Measurements from ENCODE around the gene PCP2.

The PCP2 gene

GRCh38 chr19:7611541-7612279, 21.8 kb downstream of the PCP2 start:
- WGBS: 87% methylated on average over 39 of the region's 41 CpGs
- Histone ChIP-seq H3K4me1 (ENCODE audit: control insufficient read depth, insufficient read depth, low read depth, low read length) (no peaks in the 10 kb centered on the region), H3K23ac (ENCODE audit: low read length in 2 of 2) (no peak overlapping the region), H2AK5ac (ENCODE audit: low read length, severe bottlenecking) (no peak overlapping the region), H3K14ac (ENCODE audit: low read length in 2 of 2) (no peak overlapping the region), H4K8ac (ENCODE audit: low read length) (no peak overlapping the region), H2BK120ac (ENCODE audit: low read depth, low read length) (no peak overlapping the region), H3K4me3 (ENCODE audit: insufficient read depth in 1 of 2, low read depth in 1 of 2, low read length in 2 of 2) (no peak overlapping the region), H3K36me3 (ENCODE audit: control insufficient read depth in 1 of 2, insufficient read depth in 2 of 2, low read depth in 1 of 2, low read length in 2 of 2) (peaks cover 0 to 7% of the 10 kb centered on the region in 2 experiments), H2BK12ac (ENCODE audit: low read length in 2 of 2) (no peak overlapping the region), H3K9ac (ENCODE audit: low read length) (no peak overlapping the region), H3K4me2 (ENCODE audit: low read length, poor library complexity, severe bottlenecking) (no peak overlapping the region), H2AFZ (ENCODE audit: low read depth, low read length) (no peak overlapping the region), H3K9me3 (ENCODE audit: control insufficient read depth, low read length) (no peaks in the 10 kb centered on the region), H3K4ac (ENCODE audit: low read depth in 1 of 2, low read length in 2 of 2) (no peak overlapping the region), H3K27ac (ENCODE audit: low read length, poor library complexity, severe bottlenecking) (no peak overlapping the region), H2BK15ac (ENCODE audit: low read depth, poor library complexity, severe bottlenecking) (no peak overlapping the region), H3K79me1 (replicated peaks; ENCODE audit: low read length, poor library complexity, severe bottlenecking) (no peaks in the 10 kb centered on the region), H2BK5ac (ENCODE audit: low read depth, low read length, poor library complexity, severe bottlenecking) (no peak overlapping the region), H3K27me3 (ENCODE audit: control insufficient read depth in 1 of 2, insufficient read depth in 1 of 2, low read length in 2 of 2) (no peaks in the 10 kb centered on the region), H4K91ac (ENCODE audit: low read length) (no peak overlapping the region), H3K18ac (ENCODE audit: low read depth in 1 of 2, low read length in 2 of 2) (no peak overlapping the region)
- DNase-seq: no peak

GRCh38 chr19:7610491-7611240, 22.9 kb downstream of the PCP2 start:
- Histone ChIP-seq H3K4me2 (ENCODE audit: low read length, poor library complexity, severe bottlenecking) (no peak overlapping the region), H3K36me3 (ENCODE audit: control insufficient read depth in 1 of 2, insufficient read depth in 2 of 2, low read depth in 1 of 2, low read length in 2 of 2) (peaks cover 0 to 3% of the 10 kb centered on the region in 2 experiments), H2BK15ac (ENCODE audit: low read depth, poor library complexity, severe bottlenecking) (no peak overlapping the region), H3K14ac (ENCODE audit: low read length in 2 of 2) (no peak overlapping the region), H2BK120ac (ENCODE audit: low read depth, low read length) (no peak overlapping the region), H3K18ac (ENCODE audit: low read depth in 1 of 2, low read length in 2 of 2) (peak overlapping the region in 1 of 2 experiments; percentile 26), H3K27ac (ENCODE audit: low read length, poor library complexity, severe bottlenecking) (no peak overlapping the region), H3K27me3 (ENCODE audit: control insufficient read depth in 1 of 2, insufficient read depth in 1 of 2, low read length in 2 of 2) (no peaks in the 10 kb centered on the region), H3K9me3 (ENCODE audit: control insufficient read depth, low read length) (no peaks in the 10 kb centered on the region), H3K79me1 (replicated peaks; ENCODE audit: low read length, poor library complexity, severe bottlenecking) (no peaks in the 10 kb centered on the region), H2AK5ac (ENCODE audit: low read length, severe bottlenecking) (no peak overlapping the region), H2BK12ac (ENCODE audit: low read length in 2 of 2) (no peak overlapping the region), H3K4me1 (ENCODE audit: control insufficient read depth, insufficient read depth, low read depth, low read length) (no peaks in the 10 kb centered on the region), H3K9ac (ENCODE audit: low read length) (no peak overlapping the region), H4K91ac (ENCODE audit: low read length) (no peak overlapping the region), H3K4me3 (ENCODE audit: insufficient read depth in 1 of 2, low read depth in 1 of 2, low read length in 2 of 2) (no peak overlapping the region), H2BK5ac (ENCODE audit: low read depth, low read length, poor library complexity, severe bottlenecking) (no peak overlapping the region), H3K23ac (ENCODE audit: low read length in 2 of 2) (no peak overlapping the region), H2AFZ (ENCODE audit: low read depth, low read length) (no peak overlapping the region), H4K8ac (ENCODE audit: low read length) (no peak overlapping the region), H3K4ac (ENCODE audit: low read depth in 1 of 2, low read length in 2 of 2) (no peak overlapping the region)
- DNase-seq: no peak
- 85% methylated on average over 29 of the region's 31 CpGs for WGBS

- H3K79me1 ChIP-seq (replicated peaks; ENCODE audit: low read length, poor library complexity, severe bottlenecking): no peaks in the 10 kb centered on the region
- no peak overlapping the region for H2AK5ac ChIP-seq (ENCODE audit: low read length, severe bottlenecking)
- H3K4me2 ChIP-seq (ENCODE audit: low read length, poor library complexity, severe bottlenecking): no peak overlapping the region
- no peak overlapping the region for H4K8ac ChIP-seq (ENCODE audit: low read length)
- H2BK15ac ChIP-seq (ENCODE audit: low read depth, poor library complexity, severe bottlenecking): no peak overlapping the region
- no peak overlapping the region for H3K4ac ChIP-seq (ENCODE audit: low read depth in 1 of 2, low read length in 2 of 2)
- H3K9me3 ChIP-seq (ENCODE audit: control insufficient read depth, low read length): no peaks in the 10 kb centered on the region
- no peak overlapping the region for H2BK120ac ChIP-seq (ENCODE audit: low read depth, low read length)
- peaks cover 0 to 3% of the 10 kb centered on the region in 2 experiments for H3K36me3 ChIP-seq (ENCODE audit: control insufficient read depth in 1 of 2, insufficient read depth in 2 of 2, low read depth in 1 of 2, low read length in 2 of 2)
- H2BK12ac ChIP-seq (ENCODE audit: low read length in 2 of 2): no peak overlapping the region
- no peak overlapping the region for H3K27ac ChIP-seq (ENCODE audit: low read length, poor library complexity, severe bottlenecking)
- H3K14ac ChIP-seq (ENCODE audit: low read length in 2 of 2): no peak overlapping the region
- no peak overlapping the region for H2AFZ ChIP-seq (ENCODE audit: low read depth, low read length)
- H3K4me1 ChIP-seq (ENCODE audit: control insufficient read depth, insufficient read depth, low read depth, low read length): no peaks in the 10 kb centered on the region
- H3K4me3 ChIP-seq (ENCODE audit: insufficient read depth in 1 of 2, low read depth in 1 of 2, low read length in 2 of 2): no peak overlapping the region
- H3K9ac ChIP-seq (ENCODE audit: low read length): no peak overlapping the region
- H3K27me3 ChIP-seq (ENCODE audit: control insufficient read depth in 1 of 2, insufficient read depth in 1 of 2, low read length in 2 of 2): peaks cover 0 to 19% of the 10 kb centered on the region in 2 experiments
- no peak overlapping the region for H3K23ac ChIP-seq (ENCODE audit: low read length in 2 of 2)
- no peak overlapping the region for H4K91ac ChIP-seq (ENCODE audit: low read length)
- WGBS: 95% methylated on average over 23 of the region's 25 CpGs
- no peak overlapping the region for H3K18ac ChIP-seq (ENCODE audit: low read depth in 1 of 2, low read length in 2 of 2)
- DNase-seq: no peak
- H2BK5ac ChIP-seq (ENCODE audit: low read depth, low read length, poor library complexity, severe bottlenecking): no peak overlapping the region
Observed at GRCh38 chr19:7607874-7608560, 25.5 kb downstream of the PCP2 start.

All from mesenchymal stem cell (in vitro differentiated cells and primary cell).